AG04449 (cell line): ENCODE data around the gene AFDN.

Source experiments
- CTCF ChIA-PET: fragments of 350-600 bp; formaldehyde crosslinking; extraction: SDS; loops from one replicate; lab custom pipeline; 2021; ENCODE audit warnings: antibody characterized with exemption; lab: Yijun Ruan, JAX
- POLR2A ChIA-PET: fragments of 400-600, 350-600 bp; formaldehyde crosslinking; extraction: SDS; loops from one replicate; lab custom pipeline; 2020; ENCODE audit warnings: antibody characterized with exemption, inconsistent platforms; lab: Yijun Ruan, JAX
- DNase-seq: peaks from one replicate; pipeline ENCODE4 v3.0.0-alpha.2; 2010; ENCODE audit warnings: low read depth, low spot score
- H3K4me3 ChIP-seq: 2 replicates; pipeline ENCODE4 v1.5.1; 2011; ENCODE audit warnings: low read depth, mild to moderate bottlenecking, control low read depth, low read length
- TF ChIP-seq, protein P1 (sequence below): IDR thresholded peaks from one replicate; pipeline ENCODE4 v1.5.1; 2011; ENCODE audit warnings: mild to moderate bottlenecking, moderate library complexity, low read length, control low read depth, inconsistent platforms; ENCODE audit not compliant: insufficient read depth; ENCODE audit errors: missing control alignments

Gene AFDN

DNA sequence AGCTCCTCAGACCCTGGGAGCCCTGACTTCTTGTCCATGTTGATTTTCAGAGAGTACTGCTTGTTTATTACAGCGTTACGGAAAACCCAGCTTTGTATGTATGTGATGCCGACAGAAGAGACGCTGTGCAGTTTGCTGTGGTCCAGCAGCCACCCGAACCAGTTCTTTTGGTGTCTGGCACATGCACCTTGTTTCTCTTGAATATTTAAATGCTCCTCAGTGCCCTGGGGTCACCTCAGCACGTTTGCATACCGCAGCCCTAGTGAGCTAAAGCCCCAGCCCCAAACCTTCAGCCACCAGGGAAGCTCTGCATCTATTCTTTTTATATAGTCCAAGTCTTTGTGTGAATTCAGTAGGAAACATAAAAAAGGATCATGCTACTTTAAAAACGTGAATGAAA is 39.9 kb downstream of the AFDN start:
- TF ChIP-seq, protein P1, sequence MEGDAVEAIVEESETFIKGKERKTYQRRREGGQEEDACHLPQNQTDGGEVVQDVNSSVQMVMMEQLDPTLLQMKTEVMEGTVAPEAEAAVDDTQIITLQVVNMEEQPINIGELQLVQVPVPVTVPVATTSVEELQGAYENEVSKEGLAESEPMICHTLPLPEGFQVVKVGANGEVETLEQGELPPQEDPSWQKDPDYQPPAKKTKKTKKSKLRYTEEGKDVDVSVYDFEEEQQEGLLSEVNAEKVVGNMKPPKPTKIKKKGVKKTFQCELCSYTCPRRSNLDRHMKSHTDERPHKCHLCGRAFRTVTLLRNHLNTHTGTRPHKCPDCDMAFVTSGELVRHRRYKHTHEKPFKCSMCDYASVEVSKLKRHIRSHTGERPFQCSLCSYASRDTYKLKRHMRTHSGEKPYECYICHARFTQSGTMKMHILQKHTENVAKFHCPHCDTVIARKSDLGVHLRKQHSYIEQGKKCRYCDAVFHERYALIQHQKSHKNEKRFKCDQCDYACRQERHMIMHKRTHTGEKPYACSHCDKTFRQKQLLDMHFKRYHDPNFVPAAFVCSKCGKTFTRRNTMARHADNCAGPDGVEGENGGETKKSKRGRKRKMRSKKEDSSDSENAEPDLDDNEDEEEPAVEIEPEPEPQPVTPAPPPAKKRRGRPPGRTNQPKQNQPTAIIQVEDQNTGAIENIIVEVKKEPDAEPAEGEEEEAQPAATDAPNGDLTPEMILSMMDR: no peak
- CTCF ChIA-PET: no interaction called here
- POLR2A ChIA-PET: no interaction called here
- no peak overlapping the region for H3K4me3 ChIP-seq
- no peak for DNase-seq

DNA sequence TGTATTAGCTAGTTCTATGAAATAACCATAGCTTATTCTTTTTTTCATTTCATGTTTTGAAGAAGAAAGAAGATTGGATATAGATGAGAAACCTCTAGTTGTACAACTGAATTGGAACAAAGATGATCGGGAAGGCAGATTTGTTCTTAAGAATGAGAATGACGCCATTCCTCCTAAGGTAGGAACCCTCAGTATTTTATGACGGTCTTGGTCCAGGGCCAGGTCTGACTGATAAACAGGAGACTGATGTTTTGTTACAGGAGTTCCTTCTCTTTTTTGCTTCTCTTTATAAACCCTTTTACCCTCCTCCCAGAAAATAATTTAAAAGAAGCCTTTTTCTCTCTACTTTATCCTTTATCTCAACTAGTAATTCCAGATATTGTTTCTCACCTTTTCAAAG is 43.6 kb downstream of the AFDN start:
- no peak overlapping the region for H3K4me3 ChIP-seq
- TF ChIP-seq, protein P1: no peak
- ChIA-PET CTCF (interaction anchor here (0.9 kb wide), 1 partner anchor 14 kb away, joined by 3 read pairs; no protein-coding TSS in a partner anchor), POLR2A (no interaction called here)
- DNase-seq: no peak

DNA sequence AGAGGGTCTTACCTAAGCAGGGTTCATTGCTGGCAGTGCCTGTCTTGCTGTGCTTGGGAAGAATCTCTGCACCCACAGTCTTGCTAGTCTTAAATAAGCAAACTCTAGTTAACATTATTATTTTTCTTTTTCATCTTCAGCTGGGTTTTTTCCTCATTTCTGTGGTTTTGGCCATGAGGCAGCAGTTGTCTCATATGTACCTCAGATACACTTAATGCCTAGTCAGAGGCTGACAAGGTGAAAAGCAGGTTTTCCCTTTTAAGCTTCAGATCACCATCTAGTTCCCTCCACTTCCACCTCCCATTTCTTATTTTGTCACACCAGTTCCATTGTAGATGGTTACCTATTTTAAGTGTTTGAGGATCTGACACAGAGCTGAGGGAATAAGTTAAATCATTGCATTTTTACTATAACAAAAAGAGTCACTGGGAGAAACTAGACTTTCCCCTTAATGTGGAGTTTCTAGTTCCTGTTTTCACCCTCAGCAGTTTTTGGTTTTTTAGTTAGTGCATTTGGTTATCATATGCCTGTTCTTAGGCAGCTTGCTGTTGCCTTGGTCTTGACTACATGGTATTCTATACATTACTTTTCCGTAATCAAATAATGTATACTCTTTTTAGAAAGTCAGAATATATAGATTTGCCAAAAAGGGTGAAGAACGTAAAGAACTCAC is 46.0 kb downstream of the AFDN start:
- no peak overlapping the region for H3K4me3 ChIP-seq
- TF ChIP-seq, protein P1: no peak
- DNase-seq: no peak
- ChIA-PET POLR2A (no interaction called here), CTCF (interaction anchor here (1.0 kb wide), 1 partner anchor 24 kb away, joined by 3 read pairs; no protein-coding TSS in a partner anchor)

DNA sequence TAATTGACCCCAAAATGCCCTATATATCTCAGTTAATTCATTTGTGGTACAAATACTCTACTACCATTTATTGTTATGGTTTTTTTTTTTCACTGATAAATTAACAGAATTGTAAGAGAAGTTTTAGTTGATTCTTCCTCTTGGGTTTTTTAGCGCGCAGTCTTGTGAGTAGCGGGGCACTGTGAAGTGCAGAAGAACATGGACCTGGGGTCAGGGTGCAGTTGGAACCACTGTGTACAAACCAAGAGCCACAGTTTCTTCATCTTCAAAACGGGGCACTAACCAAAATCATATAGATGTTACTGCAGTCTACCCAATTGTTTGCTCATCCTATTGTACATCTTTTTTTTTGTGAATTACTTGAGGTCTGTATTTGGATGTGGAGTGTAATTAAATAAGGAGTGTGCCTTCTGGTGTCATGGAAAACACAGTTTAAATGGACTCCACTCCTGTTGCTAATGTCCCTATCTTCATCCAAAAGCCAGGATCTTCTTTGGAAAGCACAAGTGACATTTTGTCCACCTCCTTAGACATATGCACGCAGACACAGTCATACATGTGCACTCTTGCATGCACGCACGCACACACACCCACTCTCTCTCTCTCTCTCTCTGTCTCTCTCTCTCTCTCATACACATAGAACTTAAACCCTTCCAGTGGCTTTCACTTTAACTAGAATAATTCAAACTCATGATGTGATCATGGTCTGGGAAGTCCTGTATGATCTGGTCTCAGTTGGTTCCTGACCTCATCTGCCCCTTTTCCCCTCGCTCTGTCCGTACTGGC is 51.5 kb downstream of the AFDN start:
- H3K4me3 ChIP-seq: no peak overlapping the region
- TF ChIP-seq, protein P1: no peak
- ChIA-PET CTCF (interaction anchor here (0.6 kb wide), 1 partner anchor 29 kb away, joined by 3 read pairs; no protein-coding TSS in a partner anchor), POLR2A (no interaction called here)
- DNase-seq: no peak

DNA sequence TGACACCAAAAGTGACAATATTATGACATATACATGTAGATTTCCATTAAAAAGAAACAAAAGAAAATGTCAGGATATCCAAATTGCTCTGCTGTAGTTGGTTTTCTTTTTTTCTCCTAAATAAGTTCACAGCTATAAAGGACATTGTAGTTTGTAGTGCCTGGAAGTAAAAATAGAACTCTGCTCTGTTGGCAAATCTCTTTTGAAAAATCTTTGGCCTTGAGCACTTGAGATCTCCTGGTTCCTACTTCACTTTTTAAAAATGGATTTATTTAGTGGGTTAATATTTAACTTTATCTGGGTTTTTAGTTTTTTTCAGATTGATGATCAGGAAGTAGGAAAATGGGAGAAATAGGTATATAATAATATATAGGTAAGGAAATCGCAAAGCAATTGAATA is 52.9 kb downstream of the AFDN start:
- no peak for DNase-seq
- H3K4me3 ChIP-seq: no peak overlapping the region
- TF ChIP-seq, protein P1: no peak
- ChIA-PET POLR2A (no interaction called here), CTCF (interaction anchor here (1.6 kb wide), 1 partner anchor 19 kb away, joined by 6 read pairs; no protein-coding TSS in a partner anchor)

DNA sequence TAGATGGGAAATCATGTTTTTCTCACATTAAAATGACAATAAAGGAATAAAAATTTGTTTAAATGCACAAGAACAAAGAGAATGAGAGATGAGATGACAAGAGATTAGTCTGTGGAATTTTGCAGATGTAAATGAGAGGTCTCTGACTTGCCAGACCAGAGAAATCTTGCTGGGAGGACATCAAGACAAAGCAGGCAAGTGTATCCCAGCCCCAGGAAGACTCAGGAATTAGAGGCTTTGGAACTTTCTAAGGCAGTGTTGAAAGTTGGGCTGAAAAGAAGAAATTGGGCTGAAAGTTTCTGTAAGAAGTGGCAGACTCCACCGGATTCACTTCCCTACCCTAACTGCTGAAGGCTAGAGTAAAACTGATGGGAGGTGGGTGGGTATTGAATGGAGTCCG is 54.6 kb downstream of the AFDN start:
- TF ChIP-seq, protein P1: no peak

More for the DNA sequence above, 54.6 kb downstream of the AFDN start:
- ChIA-PET CTCF (no interaction called here), POLR2A (no interaction called here)
- no peak for DNase-seq
- H3K4me3 ChIP-seq: no peak overlapping the region
